ENCODE data around the gene NDUFA11.
A peak's percentile ranks its signal among the peaks of the same experiment; 100 is the strongest.

Gene NDUFA11

GRCh38 chr19:5905114-5905778, 1.7 kb upstream of the NDUFA11 start:
- peaks cover 26% of the 10 kb centered on the region for H3K79me2 ChIP-seq (ENCODE audit: control insufficient read depth, insufficient read depth, low read length, unreplicated experiment)
- no peaks in the 10 kb centered on the region for H3K27me3 ChIP-seq (ENCODE audit: insufficient read depth, low read length)
- peak overlapping the region; percentile 60 for H2AFZ ChIP-seq (ENCODE audit: low read length, unreplicated experiment)
- H3K4me1 ChIP-seq (ENCODE audit: control insufficient read depth, insufficient read depth, low read length, unreplicated experiment): peaks cover 11% of the 10 kb centered on the region
- H3K4me3 ChIP-seq (ENCODE audit: low read depth, low read length): peak overlapping the region; percentile 88
- H3K36me3 ChIP-seq (ENCODE audit: insufficient read depth, low read length): no peaks in the 10 kb centered on the region
- H3K27ac ChIP-seq (ENCODE audit: low read depth, low read length): no peak overlapping the region

GRCh38 chr19:5904352-5905113, 943 bp upstream of the NDUFA11 start, which contains the start of gene VMAC:
Gene VMAC (plus strand): TSS chr19:5904872. CDS start chr19:5904891, 19 bp downstream.
- Histone ChIP-seq H2AFZ (ENCODE audit: low read length, unreplicated experiment) (peak within 1 kb of the TSS; percentile 60), H3K4me3 (ENCODE audit: low read depth, low read length) (peak within 1 kb of the TSS; percentile 88), H3K27ac (ENCODE audit: low read depth, low read length) (peak within 1 kb of the TSS; percentile 90), H3K36me3 (ENCODE audit: insufficient read depth, low read length) (no peaks in the 10 kb centered on the region), H3K27me3 (ENCODE audit: insufficient read depth, low read length) (no peaks in the 10 kb centered on the region), H3K79me2 (ENCODE audit: control insufficient read depth, insufficient read depth, low read length, unreplicated experiment) (peaks cover 34% of the 10 kb centered on the region), H3K4me1 (ENCODE audit: control insufficient read depth, insufficient read depth, low read length, unreplicated experiment) (peaks cover 11% of the 10 kb centered on the region)

- Histone ChIP-seq H3K36me3 (ENCODE audit: insufficient read depth, low read length) (no peaks in the 10 kb centered on the region), H3K4me1 (ENCODE audit: control insufficient read depth, insufficient read depth, low read length, unreplicated experiment) (peaks cover 11% of the 10 kb centered on the region), H3K27me3 (ENCODE audit: insufficient read depth, low read length) (no peaks in the 10 kb centered on the region), H3K4me3 (ENCODE audit: low read depth, low read length) (peak overlapping the region; percentile 88), H3K27ac (ENCODE audit: low read depth, low read length) (peak overlapping the region; percentile 90), H3K79me2 (ENCODE audit: control insufficient read depth, insufficient read depth, low read length, unreplicated experiment) (peaks cover 36% of the 10 kb centered on the region), H2AFZ (ENCODE audit: low read length, unreplicated experiment) (peak overlapping the region; percentile 67)
These were observed 450 bp downstream of the NDUFA11 start for GRCh38 chr19:5903056-5903623.

- Histone ChIP-seq H3K27ac (ENCODE audit: low read depth, low read length) (no peak overlapping the region), H3K36me3 (ENCODE audit: insufficient read depth, low read length) (no peaks in the 10 kb centered on the region), H3K4me1 (ENCODE audit: control insufficient read depth, insufficient read depth, low read length, unreplicated experiment) (peaks cover 11% of the 10 kb centered on the region), H3K4me3 (ENCODE audit: low read depth, low read length) (no peak overlapping the region), H3K79me2 (ENCODE audit: control insufficient read depth, insufficient read depth, low read length, unreplicated experiment) (peaks cover 38% of the 10 kb centered on the region), H3K27me3 (ENCODE audit: insufficient read depth, low read length) (no peaks in the 10 kb centered on the region), H2AFZ (ENCODE audit: low read length, unreplicated experiment) (no peak overlapping the region)
These were observed 2.6 kb downstream of the NDUFA11 start for GRCh38 chr19:5900976-5901375.

GRCh38 chr19:5899728-5900526, 3.7 kb downstream of the NDUFA11 start:
- Histone ChIP-seq H3K27me3 (ENCODE audit: insufficient read depth, low read length) (no peaks in the 10 kb centered on the region), H3K79me2 (ENCODE audit: control insufficient read depth, insufficient read depth, low read length, unreplicated experiment) (peaks cover 38% of the 10 kb centered on the region), H3K4me1 (ENCODE audit: control insufficient read depth, insufficient read depth, low read length, unreplicated experiment) (peaks cover 11% of the 10 kb centered on the region), H3K36me3 (ENCODE audit: insufficient read depth, low read length) (no peaks in the 10 kb centered on the region), H3K4me3 (ENCODE audit: low read depth, low read length) (no peak overlapping the region), H3K27ac (ENCODE audit: low read depth, low read length) (no peak overlapping the region), H2AFZ (ENCODE audit: low read length, unreplicated experiment) (no peak overlapping the region)

GRCh38 chr19:5897189-5897969, 6.2 kb downstream of the NDUFA11 start:
- H2AFZ ChIP-seq (ENCODE audit: low read length, unreplicated experiment): no peak overlapping the region
- H3K4me1 ChIP-seq (ENCODE audit: control insufficient read depth, insufficient read depth, low read length, unreplicated experiment): peaks cover 8% of the 10 kb centered on the region
- no peak overlapping the region for H3K4me3 ChIP-seq (ENCODE audit: low read depth, low read length)

GRCh38 chr19:5896365-5897076, 7.1 kb downstream of the NDUFA11 start:
- H3K27me3 ChIP-seq (ENCODE audit: insufficient read depth, low read length): no peaks in the 10 kb centered on the region
- no peak overlapping the region for H3K4me3 ChIP-seq (ENCODE audit: low read depth, low read length)
- H3K36me3 ChIP-seq (ENCODE audit: insufficient read depth, low read length): no peaks in the 10 kb centered on the region
- no peak overlapping the region for H2AFZ ChIP-seq (ENCODE audit: low read length, unreplicated experiment)
- no peak overlapping the region for H3K27ac ChIP-seq (ENCODE audit: low read depth, low read length)
- H3K4me1 ChIP-seq (ENCODE audit: control insufficient read depth, insufficient read depth, low read length, unreplicated experiment): peaks cover 6% of the 10 kb centered on the region
- peaks cover 22% of the 10 kb centered on the region for H3K79me2 ChIP-seq (ENCODE audit: control insufficient read depth, insufficient read depth, low read length, unreplicated experiment)

More at GRCh38 chr19:5897189-5897969, 6.2 kb downstream of the NDUFA11 start:
- Histone ChIP-seq H3K79me2 (ENCODE audit: control insufficient read depth, insufficient read depth, low read length, unreplicated experiment) (peaks cover 26% of the 10 kb centered on the region), H3K27me3 (ENCODE audit: insufficient read depth, low read length) (no peaks in the 10 kb centered on the region), H3K36me3 (ENCODE audit: insufficient read depth, low read length) (no peaks in the 10 kb centered on the region), H3K27ac (ENCODE audit: low read depth, low read length) (no peak overlapping the region)

- H3K79me2 ChIP-seq (ENCODE audit: control insufficient read depth, insufficient read depth, low read length, unreplicated experiment): peaks cover 16% of the 10 kb centered on the region
- no peaks in the 10 kb centered on the region for H3K36me3 ChIP-seq (ENCODE audit: insufficient read depth, low read length)
- no peak overlapping the region for H2AFZ ChIP-seq (ENCODE audit: low read length, unreplicated experiment)
These were observed 7.7 kb downstream of the NDUFA11 start for GRCh38 chr19:5895890-5896289.

GRCh38 chr19:5895409-5895808, 8.2 kb downstream of the NDUFA11 start:
- Histone ChIP-seq H3K79me2 (ENCODE audit: control insufficient read depth, insufficient read depth, low read length, unreplicated experiment) (peaks cover 13% of the 10 kb centered on the region), H3K4me3 (ENCODE audit: low read depth, low read length) (no peak overlapping the region), H3K36me3 (ENCODE audit: insufficient read depth, low read length) (no peaks in the 10 kb centered on the region), H2AFZ (ENCODE audit: low read length, unreplicated experiment) (no peak overlapping the region), H3K4me1 (ENCODE audit: control insufficient read depth, insufficient read depth, low read length, unreplicated experiment) (no peaks in the 10 kb centered on the region), H3K27me3 (ENCODE audit: insufficient read depth, low read length) (no peaks in the 10 kb centered on the region), H3K27ac (ENCODE audit: low read depth, low read length) (no peak overlapping the region)

More at GRCh38 chr19:5895890-5896289, 7.7 kb downstream of the NDUFA11 start:
- Histone ChIP-seq H3K4me3 (ENCODE audit: low read depth, low read length) (no peak overlapping the region), H3K27ac (ENCODE audit: low read depth, low read length) (no peak overlapping the region), H3K27me3 (ENCODE audit: insufficient read depth, low read length) (no peaks in the 10 kb centered on the region), H3K4me1 (ENCODE audit: control insufficient read depth, insufficient read depth, low read length, unreplicated experiment) (peaks cover under 1% of the 10 kb centered on the region)

All from ACC112 (cell line).